Liver (tissue), 3 donors: ENCODE measurements around the gene COL4A4.

ENCODE experiments used
- RAD21 ChIP-seq, 2 donors: IDR thresholded peaks; 2 replicates each; pipeline ENCODE4 v1.6.1; 2016; ENCODE audit warnings: antibody characterized with exemption in 2 of 2, mild to moderate bottlenecking in 2 of 2
- YY1 ChIP-seq: IDR thresholded peaks from 2 replicates; pipeline ENCODE4 v1.6.1; 2016; ENCODE audit warnings: antibody characterized with exemption, mild to moderate bottlenecking
- TF ChIP-seq, protein P1 (sequence below): fragments of 150-350 bp; IDR thresholded peaks from 2 replicates; pipeline ENCODE4 v1.5.1; 2017; ENCODE audit warnings: improper control_type of control experiment, low read depth, low read length; ENCODE audit not compliant: missing input control
- donor health status: healthy.
- donor health status: healthy.

GRCh38 chr2:227057743-227058447 lies 106.1 kb downstream of the COL4A4 start:
- TF ChIP-seq, protein P1, sequence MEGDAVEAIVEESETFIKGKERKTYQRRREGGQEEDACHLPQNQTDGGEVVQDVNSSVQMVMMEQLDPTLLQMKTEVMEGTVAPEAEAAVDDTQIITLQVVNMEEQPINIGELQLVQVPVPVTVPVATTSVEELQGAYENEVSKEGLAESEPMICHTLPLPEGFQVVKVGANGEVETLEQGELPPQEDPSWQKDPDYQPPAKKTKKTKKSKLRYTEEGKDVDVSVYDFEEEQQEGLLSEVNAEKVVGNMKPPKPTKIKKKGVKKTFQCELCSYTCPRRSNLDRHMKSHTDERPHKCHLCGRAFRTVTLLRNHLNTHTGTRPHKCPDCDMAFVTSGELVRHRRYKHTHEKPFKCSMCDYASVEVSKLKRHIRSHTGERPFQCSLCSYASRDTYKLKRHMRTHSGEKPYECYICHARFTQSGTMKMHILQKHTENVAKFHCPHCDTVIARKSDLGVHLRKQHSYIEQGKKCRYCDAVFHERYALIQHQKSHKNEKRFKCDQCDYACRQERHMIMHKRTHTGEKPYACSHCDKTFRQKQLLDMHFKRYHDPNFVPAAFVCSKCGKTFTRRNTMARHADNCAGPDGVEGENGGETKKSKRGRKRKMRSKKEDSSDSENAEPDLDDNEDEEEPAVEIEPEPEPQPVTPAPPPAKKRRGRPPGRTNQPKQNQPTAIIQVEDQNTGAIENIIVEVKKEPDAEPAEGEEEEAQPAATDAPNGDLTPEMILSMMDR, result no peak
- TF ChIP-seq YY1 (no peak), RAD21 (IDR thresholded peaks at IDR 0.05) (no peak)
